HG03457 (cell line): ENCODE data around the gene IL2RG.

Source experiments
- ATAC-seq: cut with Tn5 transposase; IDR thresholded peaks from one replicate; pipeline ENCODE4 v1.9.1; 2021; ENCODE audit warnings: moderate number of reproducible peaks; ENCODE audit not compliant: unreplicated experiment

IL2RG gene

GRCh38 chrX:71109051-71109450 is 2.3 kb downstream of the IL2RG start:
- ATAC-seq: no peak

GRCh38 chrX:71107762-71108360 is 3.5 kb downstream of the IL2RG start:
- ATAC-seq: no peak

GRCh38 chrX:71107245-71107644 is 4.1 kb downstream of the IL2RG start:
- no peak for ATAC-seq

- no peak for ATAC-seq
Measured at GRCh38 chrX:71106427-71106826, 5.0 kb downstream of the IL2RG start, which contains the start of gene CXorf65. TSS of gene CXorf65 (minus strand) at chrX:71106740. CDS start at chrX:71106556, 184 bp downstream.

GRCh38 chrX:71105628-71106027 is 5.7 kb downstream of the IL2RG start:
- no peak for ATAC-seq

- ATAC-seq: no peak
Measured at GRCh38 chrX:71103110-71103983, 8.0 kb downstream of the IL2RG start.

GRCh38 chrX:71102292-71102691 is 9.1 kb downstream of the IL2RG start:
- no peak for ATAC-seq

GRCh38 chrX:71100581-71101505 is 10.5 kb downstream of the IL2RG start:
- ATAC-seq: no peak

- no peak for ATAC-seq
Measured at GRCh38 chrX:71099736-71100135, 11.6 kb downstream of the IL2RG start.

- ATAC-seq: no peak
Measured at GRCh38 chrX:71098951-71099506, 12.3 kb downstream of the IL2RG start.

GRCh38 chrX:71098302-71098701 is 13.1 kb downstream of the IL2RG start:
- no peak for ATAC-seq

- no peak for ATAC-seq
Measured at GRCh38 chrX:71096760-71097032, 14.7 kb downstream of the IL2RG start.

- no peak for ATAC-seq
Measured at GRCh38 chrX:71095981-71096759, 15.2 kb downstream of the IL2RG start.

- peak; percentile 84 for ATAC-seq
Measured at GRCh38 chrX:71095555-71095980, 15.8 kb downstream of the IL2RG start, which contains the start of gene FOXO4. TSS of gene FOXO4 (plus strand) at chrX:71095851. CDS start at chrX:71096529, 678 bp downstream.

GRCh38 chrX:71095033-71095432 is 16.3 kb downstream of the IL2RG start:
- ATAC-seq: no peak

- ATAC-seq: no peak
Measured at GRCh38 chrX:71091263-71091662, 20.1 kb downstream of the IL2RG start.

- ATAC-seq: no peak
Measured at GRCh38 chrX:71085900-71086299, 25.5 kb downstream of the IL2RG start.

- no peak for ATAC-seq
Measured at GRCh38 chrX:71082822-71083221, 28.6 kb downstream of the IL2RG start.

- ATAC-seq: no peak
Measured at GRCh38 chrX:71082124-71082647, 29.2 kb downstream of the IL2RG start.
